WI38 (cell line): Measurements from ENCODE around the gene AKAP1.

Experiments
- H3K4me3 ChIP-seq: 2 replicates; pipeline ENCODE4 v1.5.1; 2011; ENCODE audit warnings: low read depth, mild to moderate bottlenecking, control low read depth, low read length
- CTCF ChIP-seq: IDR thresholded peaks from 2 replicates; pipeline ENCODE4 v1.5.1; 2012; ENCODE audit warnings: low read depth, mild to moderate bottlenecking, control low read depth, low read length

AKAP1 gene

GRCh38 chr17:57075193-57075592, 9.9 kb upstream of the AKAP1 start:
- TF ChIP-seq CTCF, result no peak
- H3K4me3 ChIP-seq, result no peak overlapping the region

- TF ChIP-seq CTCF, result no peak
Measured at GRCh38 chr17:57075785-57076184, 9.3 kb upstream of the AKAP1 start.

GRCh38 chr17:57077000-57077399, 8.0 kb upstream of the AKAP1 start:
- no peak for TF ChIP-seq CTCF
- no peak overlapping the region for H3K4me3 ChIP-seq

More at GRCh38 chr17:57075785-57076184, 9.3 kb upstream of the AKAP1 start:
- no peak overlapping the region for H3K4me3 ChIP-seq

DNA sequence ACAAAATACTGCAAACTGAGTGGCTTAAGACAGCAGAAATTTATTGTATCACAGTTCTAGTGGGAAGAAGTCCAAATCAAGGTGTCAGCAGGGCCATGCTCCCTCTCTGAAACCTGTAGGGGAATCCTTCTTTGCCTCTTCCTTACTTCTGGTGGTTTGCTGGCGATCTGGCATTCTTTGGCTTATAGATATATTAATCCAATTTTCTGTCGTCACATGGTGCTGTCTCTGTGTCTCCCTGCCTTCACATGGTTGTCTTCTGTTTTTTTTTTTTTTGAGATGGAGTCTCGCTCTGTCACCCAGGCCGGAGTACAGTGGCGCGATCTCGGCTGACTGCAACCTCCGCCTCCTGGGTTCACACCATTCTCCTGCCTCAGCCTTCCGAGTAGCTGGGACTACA, 6.8 kb upstream of the AKAP1 start:
- H3K4me3 ChIP-seq, result no peak overlapping the region
- TF ChIP-seq CTCF, result no peak

DNA sequence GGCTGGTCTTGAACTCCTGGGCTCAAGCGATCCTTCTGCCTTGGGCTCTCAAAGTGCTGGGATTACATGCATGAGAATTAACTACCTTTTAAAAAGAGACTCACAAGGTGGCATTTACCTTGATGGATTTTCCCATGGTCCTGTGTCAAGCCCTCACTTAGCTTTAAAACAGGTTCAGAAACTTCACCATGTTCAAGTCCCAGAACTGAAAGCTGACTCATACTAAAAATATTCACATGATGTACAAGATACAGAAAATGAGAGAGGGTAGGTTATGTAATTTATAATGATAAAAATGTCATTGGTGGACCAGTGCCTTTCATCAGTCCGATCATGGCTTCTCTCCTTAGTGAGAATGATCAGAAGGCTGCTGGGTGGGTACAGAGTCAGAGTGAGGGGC, 4.3 kb upstream of the AKAP1 start:
- no peak overlapping the region for H3K4me3 ChIP-seq
- no peak for TF ChIP-seq CTCF

- no peak for TF ChIP-seq CTCF
- no peak overlapping the region for H3K4me3 ChIP-seq
Measured at GRCh38 chr17:57082441-57082840, 2.6 kb upstream of the AKAP1 start.

DNA sequence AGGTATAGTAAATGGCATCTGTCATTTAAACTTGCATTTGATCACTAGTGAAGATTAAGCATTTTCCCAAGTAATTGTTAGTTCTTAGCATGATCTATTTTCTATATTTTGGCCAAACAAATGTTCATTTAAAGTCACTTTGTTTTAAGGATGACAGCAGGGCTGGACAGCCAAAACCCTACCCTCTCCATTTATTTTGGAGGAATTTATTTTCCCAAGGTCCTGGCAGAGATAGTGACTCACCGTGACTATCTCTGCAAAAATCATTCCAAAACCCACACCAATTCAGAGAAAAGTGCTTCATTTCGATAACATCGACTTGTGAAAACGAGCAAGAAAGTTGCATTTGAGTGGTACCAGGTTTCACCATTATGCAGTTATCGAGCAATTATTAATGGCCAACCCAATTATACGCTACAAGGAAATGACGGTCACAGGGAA, 665 bp upstream of the AKAP1 start:
- H3K4me3 ChIP-seq, result peak overlapping the region; percentile 77
- no peak for TF ChIP-seq CTCF
